Neural cell (in vitro differentiated cells): Measurements from ENCODE around the gene FILIP1. TPM values are rescaled to one million over a fixed set of nuclear protein-coding genes. Genes with fewer than 3 reads are reported as not detected.

Experiments used
- H2AFZ ChIP-seq: fragments of 200-600, 300-800 bp; sonication (generic), shearing (Covaris generic); 2 replicates; pipeline ENCODE4 v1.6.0; 2014; ENCODE audit warnings: low read depth, mild to moderate bottlenecking, antibody characterized with exemption, low read length, moderate library complexity
- H3F3A ChIP-seq: fragments of 200-600 bp; shearing (Covaris generic); 2 replicates; pipeline ENCODE4 v1.6.1; 2016; ENCODE audit warnings: mild to moderate bottlenecking, moderate library complexity, mixed read lengths, antibody characterized with exemption, low read length; ENCODE audit not compliant: insufficient read depth, poor library complexity, severe bottlenecking
- H3K27ac ChIP-seq: fragments of 200-600, 300-800 bp; sonication (generic), shearing (Covaris generic); 2 replicates; pipeline ENCODE4 v1.5.1; 2014; ENCODE audit warnings: mild to moderate bottlenecking, low read length, moderate library complexity
- H3K27me3 ChIP-seq: fragments of 300-800, 200-600 bp; sonication (generic), shearing (Covaris generic); 2 replicates; pipeline ENCODE4 v1.6.0; 2014; ENCODE audit warnings: mild to moderate bottlenecking, low read depth, low read length, moderate library complexity; ENCODE audit not compliant: insufficient read depth
- H3K36me3 ChIP-seq: fragments of 300-800, 200-600 bp; sonication (generic), shearing (Covaris generic); 2 replicates; pipeline ENCODE4 v1.5.1; 2014; ENCODE audit warnings: mild to moderate bottlenecking, antibody characterized with exemption, low read length, moderate library complexity; ENCODE audit not compliant: insufficient read depth
- H3K4me2 ChIP-seq: fragments of 300-800, 200-600 bp; sonication (generic), shearing (Covaris generic); 2 replicates; pipeline ENCODE4 v1.6.0; 2014; ENCODE audit warnings: mild to moderate bottlenecking, low read length
- H3K4me3 ChIP-seq: fragments of 300-800, 200-600 bp; sonication (generic), shearing (Covaris generic); 2 replicates; pipeline ENCODE4 v1.5.1; 2014; ENCODE audit warnings: mild to moderate bottlenecking, low read length, moderate library complexity
- H3K79me2 ChIP-seq: fragments of 200-600 bp; shearing (Covaris generic); replicated peaks from 2 replicates; pipeline ENCODE4 v1.6.0; 2014; ENCODE audit warnings: mild to moderate bottlenecking, low read length, moderate library complexity; ENCODE audit not compliant: insufficient read depth
- H3K9ac ChIP-seq: fragments of 300-800, 200-600 bp; sonication (generic), shearing (Covaris generic); 2 replicates; pipeline ENCODE4 v1.6.1; 2016; ENCODE audit warnings: mild to moderate bottlenecking, low read length, mixed read lengths
- H3K9me2 ChIP-seq: fragments of 200-600 bp; shearing (Covaris generic); 2 replicates; pipeline ENCODE4 v1.6.1; 2016; ENCODE audit warnings: mild to moderate bottlenecking, low read length, mixed read lengths; ENCODE audit not compliant: insufficient read depth
- H3K9me3 ChIP-seq: fragments of 200-600, 300-800 bp; sonication (generic), shearing (Covaris generic); 2 replicates; pipeline ENCODE4 v1.6.1; 2016; ENCODE audit warnings: mild to moderate bottlenecking, mixed run types, low read length, moderate library complexity, mixed read lengths
- H4K20me1 ChIP-seq: fragments of 200-600 bp; shearing (Covaris generic); 2 replicates; pipeline ENCODE4 v1.6.1; 2016; ENCODE audit warnings: mild to moderate bottlenecking, mixed run types; ENCODE audit not compliant: insufficient read depth
- CTCF ChIP-seq: fragments of 450-650 bp; IDR thresholded peaks from 2 replicates; pipeline ENCODE4 v1.5.1; 2014; ENCODE audit warnings: antibody characterized with exemption, mild to moderate bottlenecking, moderate library complexity; ENCODE audit not compliant: poor library complexity, severe bottlenecking
- EP300 ChIP-seq: fragments of 450-650 bp; conservative IDR thresholded peaks from 2 replicates; pipeline ENCODE4 v1.6.1; 2014; ENCODE audit warnings: antibody characterized with exemption, mild to moderate bottlenecking, moderate library complexity; ENCODE audit not compliant: poor library complexity, severe bottlenecking
- EZH2 ChIP-seq: fragments of 200-600, 300-800 bp; shearing (Covaris generic), sonication (generic); IDR thresholded peaks from 2 replicates; pipeline ENCODE4 v1.6.1; 2014; ENCODE audit warnings: antibody characterized with exemption, low read length, borderline replicate concordance, mild to moderate bottlenecking; ENCODE audit not compliant: insufficient read depth, poor library complexity, severe bottlenecking
- MXI1 ChIP-seq: fragments of 450-650 bp; conservative IDR thresholded peaks from 2 replicates; pipeline ENCODE4 v1.6.1; 2014; ENCODE audit warnings: antibody characterized with exemption, mild to moderate bottlenecking; ENCODE audit not compliant: poor library complexity, severe bottlenecking
- POLR2AphosphoS5 ChIP-seq: IDR thresholded peaks from 2 replicates; pipeline ENCODE4 v1.6.1; 2012
- RAD21 ChIP-seq: fragments of 450-650 bp; conservative IDR thresholded peaks from 2 replicates; pipeline ENCODE4 v1.6.1; 2014; ENCODE audit warnings: antibody characterized with exemption, mild to moderate bottlenecking, moderate library complexity
- REST ChIP-seq: IDR thresholded peaks from 2 replicates; pipeline ENCODE4 v1.6.1; 2012; ENCODE audit warnings: borderline replicate concordance
- SMC3 ChIP-seq: fragments of 450-650 bp; conservative IDR thresholded peaks from 2 replicates; pipeline ENCODE4 v1.6.1; 2014; ENCODE audit warnings: antibody characterized with exemption, mild to moderate bottlenecking, moderate library complexity; ENCODE audit not compliant: poor library complexity
- TAF1 ChIP-seq: IDR thresholded peaks from 2 replicates; pipeline ENCODE4 v1.6.1; 2012; ENCODE audit warnings: low read depth
- polyA plus RNA-seq: library from polyadenylated mRNA; depleted of rRNA; stranded (reverse); fragments of >200 nt; gene quantifications from 2 replicates; pipeline ENCODE4 v1.2.3, GENCODE V29; 2014

The FILIP1 gene
- polyA plus RNA-seq, 1 donor from 2014 or later: 1.4 TPM

- no peak overlapping the region for H3K4me3 ChIP-seq
- no peak overlapping the region for H3K27ac ChIP-seq
- no peak overlapping the region for H2AFZ ChIP-seq
- no peaks in the 10 kb centered on the region for H3K79me2 ChIP-seq
- H3K9me2 ChIP-seq: no peaks in the 10 kb centered on the region
- H3K4me2 ChIP-seq: no peak overlapping the region
- no peaks in the 10 kb centered on the region for H3K9me3 ChIP-seq
- TF ChIP-seq RAD21 (no peak), EZH2 (no peak), MXI1 (no peak), EP300 (no peak), REST (no peak), SMC3 (no peak), CTCF (no peak), TAF1 (no peak), POLR2AphosphoS5 (no peak)
- no peaks in the 10 kb centered on the region for H3F3A ChIP-seq
- H3K9ac ChIP-seq: no peak overlapping the region
- H3K27me3 ChIP-seq: no peaks in the 10 kb centered on the region
- H3K36me3 ChIP-seq: no peaks in the 10 kb centered on the region
- no peaks in the 10 kb centered on the region for H4K20me1 ChIP-seq
These were observed 49.7 kb upstream of the FILIP1 start for GRCh38 chr6:75543311-75543710.

GRCh38 chr6:75539136-75539535 lies 45.5 kb upstream of the FILIP1 start:
- Histone ChIP-seq H3K79me2 (no peaks in the 10 kb centered on the region), H3K9me3 (no peaks in the 10 kb centered on the region), H2AFZ (no peak overlapping the region), H3K36me3 (no peaks in the 10 kb centered on the region), H3K4me3 (no peak overlapping the region), H3K9me2 (no peaks in the 10 kb centered on the region), H4K20me1 (no peaks in the 10 kb centered on the region), H3K4me2 (no peak overlapping the region), H3K27me3 (no peaks in the 10 kb centered on the region), H3K27ac (no peak overlapping the region), H3F3A (no peaks in the 10 kb centered on the region), H3K9ac (no peak overlapping the region)
- TF ChIP-seq REST (no peak), EP300 (no peak), CTCF (no peak), SMC3 (no peak), POLR2AphosphoS5 (no peak), TAF1 (no peak), RAD21 (no peak), EZH2 (no peak)
